GM21526 (cell line): ENCODE results near the gene ZNF260.
"Not testable (repeated sequence)": the region's sequence is repeated elsewhere in the genome, so short reads cannot be mapped to it uniquely, and the experiment has no call there.

Experiments used
- ATAC-seq: cut with Tn5 transposase; IDR thresholded peaks from one replicate; pipeline ENCODE4 v1.9.1; 2021; ENCODE audit warnings: moderate library complexity; ENCODE audit not compliant: unreplicated experiment, low FRiP score

ZNF260 gene

DNA sequence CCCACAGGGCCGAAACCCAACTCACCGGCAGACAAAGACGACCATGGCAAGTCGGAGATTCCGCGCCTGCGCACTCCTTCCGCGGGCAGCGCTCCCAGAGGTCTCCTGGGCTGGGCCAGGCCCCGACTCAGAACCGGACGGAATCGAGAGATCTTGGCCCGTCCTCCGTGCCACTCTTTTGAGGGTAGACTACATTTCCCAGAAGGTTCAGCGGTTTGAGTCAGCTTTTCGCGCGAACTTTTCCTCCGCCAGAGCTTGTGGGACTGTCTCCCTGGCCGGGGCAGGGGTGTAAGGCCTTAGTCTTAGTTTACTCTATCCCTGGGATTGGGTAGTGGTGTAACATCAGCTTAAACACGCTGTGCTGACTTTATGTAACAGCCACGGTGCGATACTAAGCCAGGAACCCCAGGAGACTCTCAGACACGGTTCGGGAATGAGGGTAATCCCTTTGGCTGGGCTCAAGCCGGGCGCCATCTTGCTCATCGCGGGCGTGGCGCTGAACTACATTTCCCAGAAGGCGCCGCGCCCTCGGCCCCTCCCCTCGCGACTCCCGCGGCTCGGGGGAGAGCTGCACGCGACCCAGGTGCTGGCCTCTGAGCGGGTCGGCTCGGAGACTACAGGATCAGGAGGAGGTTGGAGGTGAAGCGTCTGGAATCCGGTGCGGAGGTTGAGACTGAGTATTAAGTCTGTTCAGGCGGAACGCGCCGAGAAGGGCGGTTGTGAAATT is at the start of gene ZNF260:
Gene ZNF260, minus strand, starts transcription at position 78 of the 727 bp plus-strand sequence. CDS start 13,033 bp downstream, outside the sequence.
- ATAC-seq, result peak; percentile 73

- no peak for ATAC-seq
Measured at GRCh38 chr19:36577271-36577996, 49.4 kb upstream of the ZNF260 start.

DNA sequence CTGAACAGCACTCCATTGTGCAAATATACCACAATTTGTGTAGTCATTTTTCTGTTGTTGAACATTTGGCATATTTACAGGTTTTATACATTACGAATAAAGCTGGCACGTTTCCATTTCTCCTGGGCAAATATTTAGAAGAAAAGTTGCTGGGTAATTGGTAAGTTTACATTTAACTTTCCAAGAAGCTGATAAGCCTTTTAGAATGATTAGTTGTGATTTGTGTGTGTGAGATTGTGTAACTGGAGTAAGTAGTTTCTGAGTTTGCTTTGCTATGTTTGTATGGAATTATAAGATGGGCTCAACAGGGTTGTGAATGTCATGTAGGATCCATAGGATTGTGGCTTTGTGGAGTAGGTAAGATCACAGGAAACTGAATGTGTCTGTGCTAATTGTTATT is 46.7 kb upstream of the ZNF260 start:
- ATAC-seq, result no peak

DNA sequence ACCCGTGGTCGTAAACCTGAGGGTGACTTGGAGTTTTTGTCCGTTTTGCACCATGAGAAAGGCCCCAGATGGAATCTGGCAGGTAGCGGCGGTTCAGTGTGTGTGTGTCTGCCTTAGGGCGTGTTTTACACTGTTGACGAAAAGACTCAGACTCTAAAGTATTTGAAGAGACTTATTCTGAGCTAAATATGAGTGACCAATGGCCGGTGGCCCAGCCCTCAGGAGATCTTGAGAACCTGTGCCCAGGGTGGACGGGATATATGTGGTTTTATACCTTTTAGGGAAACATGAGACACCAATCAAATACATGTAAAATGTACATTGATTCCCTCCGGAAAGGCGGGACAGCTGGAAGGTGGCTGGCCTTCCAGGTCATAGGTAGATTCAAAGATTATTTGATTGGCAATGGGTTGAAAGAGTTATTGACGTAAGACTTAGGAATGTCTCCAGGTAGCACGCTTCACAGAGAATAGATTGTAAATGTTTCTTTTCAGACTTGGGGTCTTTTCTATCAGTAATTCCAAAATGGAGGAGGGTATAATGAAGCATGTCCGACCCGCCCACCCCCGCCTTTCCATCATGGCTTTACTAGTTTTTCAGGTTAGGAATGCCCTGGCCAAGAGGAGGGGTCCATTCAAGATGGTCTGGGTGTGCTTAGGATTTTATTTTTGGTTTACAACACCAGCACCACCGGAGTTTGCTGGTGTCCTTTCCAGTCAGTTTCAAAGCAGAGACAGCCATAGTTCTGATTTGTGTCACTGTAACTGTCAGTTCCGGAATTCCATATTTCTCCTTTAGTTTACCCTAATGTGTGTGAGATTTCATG is 46.0 kb upstream of the ZNF260 start:
- ATAC-seq, result no peak

DNA sequence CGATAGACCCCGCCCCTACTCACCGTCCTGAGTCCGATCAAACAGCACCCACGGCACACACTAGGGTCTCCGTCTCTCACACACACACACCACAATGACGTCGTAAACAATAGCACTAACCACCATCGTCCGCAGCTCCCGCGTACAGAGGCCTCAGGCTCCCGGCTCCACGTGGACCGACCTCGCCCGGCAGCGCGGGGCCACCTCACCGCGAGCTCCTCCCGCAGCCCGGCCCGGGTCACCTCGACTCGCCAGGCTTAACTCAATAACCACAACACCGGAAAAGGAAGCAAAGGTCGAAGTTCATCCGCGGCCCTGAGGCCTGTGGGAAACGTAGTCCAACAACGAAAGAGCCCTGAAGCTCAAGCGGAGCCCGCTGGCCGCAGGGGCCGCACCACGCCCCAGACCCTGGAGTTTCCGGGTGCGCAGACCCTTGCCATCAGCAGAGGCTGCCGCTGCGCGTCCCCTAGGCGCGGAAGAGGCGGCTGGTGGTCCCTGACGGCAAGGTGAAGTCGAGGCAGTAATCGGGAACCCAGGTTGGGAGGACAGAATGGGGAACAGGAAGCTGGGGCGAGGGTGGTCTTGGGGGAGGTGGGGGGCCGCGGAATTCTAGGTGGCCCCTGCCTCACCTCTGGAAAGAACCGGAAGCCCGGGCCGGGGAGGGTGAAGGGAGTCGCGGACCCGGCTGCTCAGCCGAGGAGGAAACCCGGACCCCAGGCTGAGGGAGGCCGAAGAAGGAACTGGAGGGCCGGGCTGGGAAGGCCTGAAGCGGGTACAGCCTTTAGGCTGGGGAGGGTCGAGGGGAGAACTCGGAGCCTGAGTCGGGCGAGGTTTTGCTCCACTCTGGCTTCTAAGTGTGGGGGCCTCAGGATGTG is 45.2 kb upstream of the ZNF260 start, which contains the start of gene ZNF529:
Gene ZNF529, minus strand, starts transcription at position 273 of the 875 bp plus-strand sequence. CDS start 946 bp downstream, outside the sequence.
- peak; percentile 83 for ATAC-seq

DNA sequence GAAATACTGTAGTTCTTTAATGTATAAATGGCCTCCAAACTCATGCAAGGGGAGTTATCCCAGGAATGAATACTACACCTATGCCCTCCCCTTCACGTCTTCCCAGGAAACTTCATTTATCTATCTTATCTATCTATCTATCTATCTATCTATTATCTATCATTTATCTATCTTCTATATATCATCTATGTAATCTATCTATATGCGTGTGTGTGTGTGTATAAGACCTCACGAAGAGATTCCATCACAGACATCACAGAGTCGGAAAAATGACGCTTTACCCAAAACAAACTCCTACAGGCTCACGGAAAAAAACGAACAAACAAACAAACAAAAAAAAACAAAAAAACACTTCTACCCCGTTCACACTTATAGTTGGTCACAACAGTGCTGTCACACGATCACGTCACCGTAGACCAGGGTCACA is 44.5 kb upstream of the ZNF260 start:
- no peak for ATAC-seq

DNA sequence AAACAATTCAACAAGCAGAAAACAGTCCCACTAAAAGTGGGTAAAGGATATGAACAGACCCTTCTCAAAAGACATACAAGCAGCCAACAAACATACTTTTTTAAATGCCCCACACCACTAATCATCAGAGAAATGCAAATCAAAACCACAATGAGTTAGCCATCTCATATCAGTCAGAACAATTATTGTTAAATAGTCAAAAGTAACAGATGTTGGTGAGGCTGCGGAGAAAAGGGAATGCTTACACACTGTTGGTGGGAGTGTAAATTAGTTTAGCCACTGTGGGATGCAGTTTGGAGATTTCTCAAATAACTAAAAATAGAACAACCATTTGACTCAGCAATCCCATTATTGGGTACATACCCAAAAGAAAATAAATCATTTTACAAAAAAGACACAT is 36.3 kb upstream of the ZNF260 start:
- ATAC-seq, result no peak

DNA sequence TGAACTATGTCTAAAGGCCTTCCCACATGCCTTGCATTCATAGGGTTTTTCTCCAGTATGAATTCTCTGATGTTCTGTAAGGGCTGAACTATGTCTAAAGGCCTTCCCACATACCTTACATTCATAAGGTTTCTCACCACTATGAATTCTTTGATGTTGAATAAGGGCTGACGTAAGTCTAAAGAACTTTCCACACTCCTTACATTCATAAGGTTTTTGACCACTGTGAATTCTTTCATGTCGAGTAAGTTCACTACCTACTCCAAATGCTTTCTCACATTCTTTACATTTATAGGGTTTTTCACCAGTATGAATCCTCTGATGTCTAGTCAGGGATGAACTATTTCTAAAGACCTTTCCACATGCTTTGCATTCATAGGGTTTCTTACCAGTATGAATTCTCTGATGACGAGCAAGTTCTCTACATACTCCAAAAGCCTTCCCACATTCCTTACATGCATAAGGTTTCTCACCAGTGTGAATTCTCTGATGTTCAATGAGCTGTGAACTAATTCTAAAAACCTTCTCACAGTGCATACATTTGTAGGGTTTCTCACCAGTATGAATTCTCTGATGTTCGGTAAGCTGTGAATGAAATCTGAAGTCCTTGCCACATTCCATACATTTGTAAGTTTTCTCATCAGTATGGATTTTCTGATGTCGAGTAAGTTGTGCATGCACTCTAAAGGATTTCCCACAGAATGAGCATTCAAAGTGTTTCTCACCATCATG is 19.1 kb upstream of the ZNF260 start:
- no peak for ATAC-seq

DNA sequence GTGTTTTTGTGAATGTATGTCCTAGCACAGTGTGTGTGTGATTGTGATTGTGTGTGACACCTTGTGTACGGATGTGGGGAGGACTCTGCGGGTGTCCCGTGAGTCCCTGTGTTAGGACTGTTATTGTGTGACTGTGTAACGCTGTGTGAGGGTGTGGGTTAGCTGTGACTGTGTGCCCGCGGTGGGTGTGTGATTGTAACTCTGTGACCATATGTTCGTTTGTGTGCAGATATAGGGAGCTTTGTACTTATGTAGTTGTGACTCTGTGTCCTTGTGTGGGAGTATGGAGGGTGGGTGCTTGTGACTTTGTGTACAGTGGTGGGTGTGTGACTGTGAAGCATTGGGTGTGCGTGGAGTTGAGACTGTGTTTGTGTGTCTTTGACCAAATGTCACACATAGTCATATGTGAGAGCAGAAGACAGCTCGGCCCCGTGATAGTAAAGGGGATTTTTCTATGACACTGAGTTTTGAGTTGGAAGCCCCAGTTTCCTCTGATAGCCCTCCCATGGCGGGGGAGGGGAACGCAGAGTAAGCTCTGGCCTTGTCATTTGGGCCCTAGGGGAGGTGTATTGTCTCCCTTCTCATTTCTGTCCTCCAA is 949 bp upstream of the ZNF260 start:
- ATAC-seq, result peak; percentile 33

GRCh38 chr19:36527873-36528193 is 238 bp downstream of the ZNF260 start:
- ATAC-seq, result no peak

DNA sequence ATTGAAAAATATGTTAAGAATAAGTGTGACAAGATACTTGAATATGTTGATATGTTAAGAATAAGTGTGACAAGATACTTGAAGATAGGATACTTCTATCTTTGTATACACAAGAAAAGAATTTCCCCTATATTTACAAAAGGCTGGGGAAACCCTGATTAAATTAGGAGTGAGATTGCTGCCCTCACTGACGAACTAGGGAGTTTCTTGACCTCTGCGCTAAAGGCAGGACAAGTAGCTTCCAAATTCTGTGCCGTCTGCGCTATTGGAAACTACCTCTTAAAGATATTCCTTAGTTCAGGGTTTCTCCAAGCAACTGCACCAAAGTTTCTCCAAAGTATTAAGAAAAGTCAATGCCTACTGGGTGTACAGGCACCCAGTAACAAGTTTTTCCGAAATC is 730 bp downstream of the ZNF260 start:
- no peak for ATAC-seq

DNA sequence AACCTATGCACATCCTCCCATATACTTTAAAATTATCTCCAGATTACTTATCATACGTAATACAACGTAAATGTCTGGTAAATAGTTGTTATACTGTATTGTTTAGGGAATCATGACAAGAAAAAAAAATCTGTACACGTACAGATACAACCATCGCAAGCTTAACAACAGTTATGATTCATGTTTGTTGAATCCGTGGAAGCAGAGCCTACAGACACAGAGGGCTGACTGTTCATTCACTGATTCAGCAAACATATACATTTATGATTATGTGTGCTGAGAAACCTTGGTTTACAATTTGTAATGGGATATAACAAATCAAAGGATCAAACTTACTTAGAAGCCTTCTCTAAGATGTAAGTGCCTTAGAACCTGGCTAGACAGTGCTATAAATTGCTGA is 1.5 kb downstream of the ZNF260 start:
- no peak for ATAC-seq

DNA sequence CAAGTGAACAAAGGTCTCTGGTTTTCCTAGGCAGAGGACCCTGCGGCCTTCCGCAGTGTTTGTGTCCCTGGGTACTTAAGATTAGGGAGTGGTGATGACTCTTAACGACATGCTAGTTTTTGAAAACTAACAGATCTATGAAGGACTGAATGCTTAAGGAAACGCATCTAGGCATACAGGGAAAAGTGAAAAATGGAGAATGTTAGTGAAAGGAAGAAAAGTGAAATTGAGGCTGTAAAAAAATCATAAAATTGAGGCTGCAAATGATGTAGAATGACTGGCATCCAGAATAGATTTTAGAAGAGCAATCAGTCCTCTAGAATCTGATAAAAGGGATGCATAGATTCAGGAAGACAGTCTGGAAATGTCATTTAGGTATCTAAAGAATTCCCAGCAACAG is 3.5 kb downstream of the ZNF260 start:
- no peak for ATAC-seq

- no peak for ATAC-seq
Measured at GRCh38 chr19:36514012-36514612, 14.0 kb downstream of the ZNF260 start.

DNA sequence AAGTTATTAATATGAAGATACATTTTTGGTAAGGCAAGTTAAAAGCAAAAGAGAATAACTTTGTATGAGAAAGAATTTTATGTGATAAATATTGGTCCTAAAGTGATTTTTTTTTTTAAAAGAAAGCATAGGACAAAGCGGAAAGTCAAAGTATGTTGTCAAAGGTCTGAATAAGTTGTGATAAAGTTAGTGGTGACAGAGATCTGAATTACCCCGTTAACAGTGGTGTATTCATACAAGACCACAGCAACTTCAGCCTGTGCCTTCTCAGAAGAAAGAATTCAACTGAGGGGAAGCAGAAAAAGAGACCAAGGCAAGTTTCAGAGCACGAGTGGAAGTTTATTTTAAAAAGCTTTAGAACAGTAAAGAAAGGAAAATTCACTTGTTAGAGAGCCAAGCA is 19.7 kb downstream of the ZNF260 start:
- no peak for ATAC-seq

- no peak for ATAC-seq
Measured at GRCh38 chr19:36501973-36502372, 26.1 kb downstream of the ZNF260 start.

- ATAC-seq, result no peak
Measured at GRCh38 chr19:36497001-36497400, 31.1 kb downstream of the ZNF260 start.

- ATAC-seq, result not testable (repeated sequence)
Measured at GRCh38 chr19:36492689-36493453, 35.2 kb downstream of the ZNF260 start.
